HL-60 (cell line): ENCODE results near the gene STARD7.

Experiments used
- DNase-seq, 2 experiments: peaks; one replicate each; pipeline ENCODE4 v3.0.0-alpha.2; 2010 to 2020; ENCODE audit warnings: low read depth in 1 of 2, low spot score in 1 of 2
- H3K27ac ChIP-seq: fragments of 250-450 bp; sonication (Bioruptor Pico); replicated peaks from 2 replicates; pipeline ENCODE4 v1.5.1; 2020; ENCODE audit warnings: mild to moderate bottlenecking, moderate library complexity
- H3K27me3 ChIP-seq: fragments of 250-450 bp; sonication (Bioruptor Pico); 2 replicates; pipeline ENCODE4 v1.5.1; 2021; ENCODE audit warnings: mild to moderate bottlenecking, moderate library complexity; ENCODE audit not compliant: insufficient read depth, poor library complexity, severe bottlenecking
- H3K4me3 ChIP-seq: replicated peaks from 2 replicates; pipeline ENCODE4 v1.5.1; 2011; ENCODE audit warnings: mild to moderate bottlenecking, control low read depth, low read length; ENCODE audit not compliant: insufficient read depth
- CTCF ChIP-seq: IDR thresholded peaks from one replicate; pipeline ENCODE4 v1.5.1; 2011; ENCODE audit warnings: low read length, control low read depth, inconsistent platforms; ENCODE audit not compliant: insufficient read depth
- GABPA ChIP-seq: IDR thresholded peaks from 2 replicates; pipeline ENCODE4 v1.6.1; 2012; ENCODE audit warnings: low read depth
- POLR2AphosphoS5 ChIP-seq: IDR thresholded peaks from 2 replicates; pipeline ENCODE4 v1.6.1; 2012; ENCODE audit warnings: low read depth
- REST ChIP-seq: IDR thresholded peaks from 2 replicates; pipeline ENCODE4 v1.6.1; 2012; ENCODE audit warnings: low read depth; ENCODE audit not compliant: insufficient replicate concordance
- SPI1 ChIP-seq: IDR thresholded peaks from 2 replicates; pipeline ENCODE4 v1.6.1; 2012; ENCODE audit warnings: low read depth, mild to moderate bottlenecking, borderline replicate concordance

STARD7 gene

GRCh38 chr2:96218508-96219131 lies 10.0 kb upstream of the STARD7 start:
- TF ChIP-seq POLR2AphosphoS5 (no peak), SPI1 (no peak), GABPA (no peak), REST (no peak), CTCF (no peak)
- peak overlapping the region; percentile 69 for H3K27ac ChIP-seq
- no peak overlapping the region for H3K4me3 ChIP-seq
- peak; percentile 68 to 86 for DNase-seq
- no peaks in the 10 kb centered on the region for H3K27me3 ChIP-seq

GRCh38 chr2:96214554-96214953 lies 5.9 kb upstream of the STARD7 start:
- Histone ChIP-seq H3K27ac (peak overlapping the region; percentile 30), H3K27me3 (no peaks in the 10 kb centered on the region), H3K4me3 (no peak overlapping the region)
- no peak for DNase-seq
- TF ChIP-seq POLR2AphosphoS5 (no peak), CTCF (no peak), SPI1 (no peak)

GRCh38 chr2:96213379-96213778 lies 4.8 kb upstream of the STARD7 start:
- Histone ChIP-seq H3K4me3 (no peak overlapping the region), H3K27ac (no peak overlapping the region), H3K27me3 (no peaks in the 10 kb centered on the region)
- no peak for DNase-seq
- TF ChIP-seq GABPA (no peak), POLR2AphosphoS5 (no peak), REST (no peak), SPI1 (no peak), CTCF (no peak)

- no peak for TF ChIP-seq SPI1
- no peak for TF ChIP-seq CTCF
- TF ChIP-seq REST, result no peak
- TF ChIP-seq POLR2AphosphoS5, result no peak
Measured at GRCh38 chr2:96212339-96212738, 3.7 kb upstream of the STARD7 start.

More at GRCh38 chr2:96212339-96212738, 3.7 kb upstream of the STARD7 start:
- DNase-seq, result no peak
- no peak overlapping the region for H3K27ac ChIP-seq
- H3K4me3 ChIP-seq, result no peak overlapping the region
- H3K27me3 ChIP-seq, result no peaks in the 10 kb centered on the region
